Lower leg skin (tissue), 3 donors: ENCODE data around the gene AKR7A2.

ENCODE experiments used
- POLR2A ChIP-seq, 2 donors: fragments of 450-650 bp; IDR thresholded peaks; one replicate each; pipeline ENCODE4 v1.6.1; 2016 to 2017; ENCODE audit warnings: antibody characterized with exemption in 2 of 2, mild to moderate bottlenecking in 1 of 2, moderate library complexity in 1 of 2
- TF ChIP-seq, protein P1 (sequence below), 3 donors: fragments of 450-650 bp; IDR thresholded peaks; one replicate each; pipeline ENCODE4 v1.5.1; 2016; ENCODE audit warnings: antibody characterized with exemption in 3 of 3, mild to moderate bottlenecking in 3 of 3, moderate library complexity in 2 of 3

DNA sequence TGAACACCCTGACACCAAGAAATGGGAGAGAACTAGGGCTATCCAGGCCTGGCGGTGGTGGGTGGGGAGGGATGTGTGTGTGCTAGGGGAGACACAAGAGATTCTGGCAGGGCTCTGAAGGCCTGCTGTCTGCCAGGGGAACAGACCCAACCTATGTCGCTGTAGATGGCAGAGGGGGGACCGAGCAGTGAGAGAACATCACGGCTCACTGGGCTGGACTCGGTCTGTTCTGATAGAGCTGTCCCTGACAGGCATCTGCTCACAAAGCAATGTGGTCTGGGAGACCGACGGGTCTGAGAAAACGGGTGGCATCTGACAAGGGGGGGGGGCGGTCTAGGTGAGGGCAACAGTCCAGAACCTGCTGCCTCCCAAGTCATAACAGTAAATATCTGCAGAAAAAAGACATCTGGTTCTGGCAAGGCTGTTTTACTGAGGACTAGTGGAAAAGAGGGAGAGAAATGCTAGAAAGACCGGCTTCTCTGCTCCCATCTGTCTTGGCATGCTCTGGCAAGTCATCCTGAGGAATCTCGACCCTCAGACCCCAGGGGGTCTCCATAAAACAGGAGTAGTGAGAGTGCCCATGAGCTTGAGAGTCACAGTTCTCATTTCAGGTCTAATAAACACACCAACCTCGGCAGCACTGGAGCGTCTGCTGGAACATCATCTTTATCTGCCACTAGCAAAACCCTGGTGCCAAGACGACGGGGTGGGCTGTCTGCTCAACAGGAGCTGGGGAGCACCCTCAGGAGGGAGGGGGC, 36.7 kb upstream of the AKR7A2 start:
- TF ChIP-seq, protein P1, sequence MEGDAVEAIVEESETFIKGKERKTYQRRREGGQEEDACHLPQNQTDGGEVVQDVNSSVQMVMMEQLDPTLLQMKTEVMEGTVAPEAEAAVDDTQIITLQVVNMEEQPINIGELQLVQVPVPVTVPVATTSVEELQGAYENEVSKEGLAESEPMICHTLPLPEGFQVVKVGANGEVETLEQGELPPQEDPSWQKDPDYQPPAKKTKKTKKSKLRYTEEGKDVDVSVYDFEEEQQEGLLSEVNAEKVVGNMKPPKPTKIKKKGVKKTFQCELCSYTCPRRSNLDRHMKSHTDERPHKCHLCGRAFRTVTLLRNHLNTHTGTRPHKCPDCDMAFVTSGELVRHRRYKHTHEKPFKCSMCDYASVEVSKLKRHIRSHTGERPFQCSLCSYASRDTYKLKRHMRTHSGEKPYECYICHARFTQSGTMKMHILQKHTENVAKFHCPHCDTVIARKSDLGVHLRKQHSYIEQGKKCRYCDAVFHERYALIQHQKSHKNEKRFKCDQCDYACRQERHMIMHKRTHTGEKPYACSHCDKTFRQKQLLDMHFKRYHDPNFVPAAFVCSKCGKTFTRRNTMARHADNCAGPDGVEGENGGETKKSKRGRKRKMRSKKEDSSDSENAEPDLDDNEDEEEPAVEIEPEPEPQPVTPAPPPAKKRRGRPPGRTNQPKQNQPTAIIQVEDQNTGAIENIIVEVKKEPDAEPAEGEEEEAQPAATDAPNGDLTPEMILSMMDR (IDR thresholded peaks at IDR 0.05), result no peak
- TF ChIP-seq POLR2A (IDR thresholded peaks at IDR 0.05), result no peak
